GM18517 (cell line): ENCODE data around the gene RAB3IL1.
"Not testable (repeated sequence)": the region's sequence is repeated elsewhere in the genome, so short reads cannot be mapped to it uniquely, and the experiment has no call there.

Experiments
- ATAC-seq: cut with Tn5 transposase; IDR thresholded peaks from one replicate; pipeline ENCODE4 v1.9.1; 2021; ENCODE audit warnings: mild to moderate bottlenecking, moderate library complexity; ENCODE audit not compliant: unreplicated experiment

Gene RAB3IL1

DNA sequence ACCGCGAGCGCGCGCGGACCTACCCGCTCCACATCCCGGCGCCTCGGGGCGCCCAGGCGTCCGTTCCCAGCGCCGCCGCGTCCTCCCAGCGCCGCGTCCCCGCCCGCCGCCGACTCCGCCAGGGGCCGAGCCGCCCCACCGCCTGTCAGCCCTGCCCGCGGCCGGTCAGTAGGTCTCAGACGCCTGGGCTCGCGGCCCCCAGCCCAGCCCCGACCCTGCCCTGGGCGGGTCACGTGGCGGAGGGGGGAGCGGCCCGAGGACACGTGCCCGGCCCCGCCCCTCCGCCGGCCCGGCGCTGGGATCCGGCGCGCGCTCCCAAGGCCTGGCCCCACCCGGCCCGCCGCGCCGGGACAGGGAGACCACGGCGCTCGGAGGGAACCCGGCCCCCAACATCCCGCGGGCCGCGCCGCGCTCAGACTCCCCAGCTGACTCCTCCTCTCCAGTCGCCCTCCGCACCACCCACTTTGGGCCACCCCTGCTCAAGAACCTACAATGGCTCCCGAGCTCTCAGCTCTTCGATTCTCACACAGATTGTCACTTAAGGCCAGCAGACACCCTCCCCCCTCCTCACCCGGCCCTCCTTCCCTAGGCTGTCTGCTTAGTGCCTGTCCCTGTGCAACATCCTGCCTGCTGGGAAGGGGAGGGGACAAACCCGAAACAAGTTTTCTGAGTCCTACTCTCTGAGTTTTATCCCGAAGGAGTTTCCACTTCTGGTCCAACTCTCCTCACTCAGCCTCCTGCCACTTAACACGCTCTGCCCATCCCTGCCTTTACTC is at the start of gene RAB3IL1:
TSS of gene RAB3IL1 (minus strand) at position 233 of the 776 bp plus-strand sequence. CDS start at position 34, 199 bp downstream.
- no peak for ATAC-seq

- ATAC-seq = no peak
Observed at GRCh38 chr11:61966734-61967115, 49.4 kb upstream of the RAB3IL1 start.

GRCh38 chr11:61964666-61965271 is 47.4 kb upstream of the RAB3IL1 start:
- ATAC-seq = not testable (repeated sequence)

- no peak for ATAC-seq
Observed at GRCh38 chr11:61964058-61964665, 46.8 kb upstream of the RAB3IL1 start.

GRCh38 chr11:61963282-61964057 is 46.1 kb upstream of the RAB3IL1 start:
- ATAC-seq = no peak

GRCh38 chr11:61963016-61963281 is 45.6 kb upstream of the RAB3IL1 start:
- ATAC-seq = no peak

GRCh38 chr11:61962213-61963015 is 45.0 kb upstream of the RAB3IL1 start:
- no peak for ATAC-seq

- ATAC-seq = no peak
Observed at GRCh38 chr11:61961570-61962212, 44.3 kb upstream of the RAB3IL1 start.

- ATAC-seq = no peak
Observed at GRCh38 chr11:61960532-61960931, 43.2 kb upstream of the RAB3IL1 start.

DNA sequence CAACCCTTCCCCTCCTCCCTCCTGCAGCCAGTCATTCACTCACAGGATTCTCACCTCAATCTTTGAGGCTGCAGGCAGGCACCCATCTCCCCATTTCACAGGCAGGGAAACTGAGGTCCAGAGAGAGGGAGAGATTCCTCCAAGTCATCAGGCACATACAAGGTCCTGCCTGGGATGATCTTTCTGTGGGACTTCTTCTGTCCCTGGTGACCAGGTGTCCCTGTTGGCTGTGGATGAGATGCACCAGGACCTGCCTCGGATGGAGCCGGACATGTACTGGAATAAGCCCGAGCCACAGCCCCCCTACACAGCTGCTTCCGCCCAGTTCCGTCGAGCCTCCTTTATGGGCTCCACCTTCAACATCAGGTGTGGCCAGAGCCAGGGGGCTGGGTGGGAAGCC is 42.3 kb upstream of the RAB3IL1 start:
- no peak for ATAC-seq

GRCh38 chr11:61959114-61959513 is 41.7 kb upstream of the RAB3IL1 start:
- no peak for ATAC-seq

- ATAC-seq = no peak
Observed at GRCh38 chr11:61958590-61958989, 41.2 kb upstream of the RAB3IL1 start.

DNA sequence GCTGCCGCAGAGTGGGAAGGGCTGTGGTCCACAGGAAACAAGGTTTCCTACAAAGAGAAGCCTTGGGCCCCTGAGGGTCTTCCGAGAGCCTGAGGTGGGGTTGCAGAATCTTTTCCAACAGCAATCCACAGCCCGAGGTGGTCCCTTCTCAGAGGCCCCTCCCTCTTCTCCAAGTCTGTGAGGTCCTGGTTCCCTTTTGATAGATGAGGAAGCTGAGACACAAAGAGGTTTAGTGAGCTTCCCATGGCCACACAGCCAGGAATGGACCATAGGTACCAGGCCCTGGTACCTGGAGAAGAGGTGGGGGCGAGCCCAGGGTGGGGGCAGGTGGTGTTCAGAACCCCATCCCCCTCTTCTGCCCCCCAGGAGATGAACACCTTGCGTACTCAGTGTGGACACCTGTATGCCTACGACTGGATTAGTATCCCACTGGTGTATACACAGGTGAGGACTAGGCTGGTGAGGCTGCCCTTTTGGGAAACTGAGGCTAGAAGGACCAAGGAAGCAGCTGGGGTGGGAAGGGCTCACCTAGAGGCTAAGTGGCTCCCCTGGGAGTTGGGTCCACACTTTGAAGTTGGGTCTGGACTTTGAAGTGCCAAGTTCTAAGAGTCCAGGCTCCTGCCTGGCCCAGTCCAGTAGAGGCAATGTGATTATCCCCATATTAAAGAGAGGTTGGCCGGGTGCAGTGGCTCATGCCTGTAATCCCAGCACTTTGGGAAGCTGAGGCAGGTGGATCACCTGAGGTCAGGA is 39.8 kb upstream of the RAB3IL1 start:
- ATAC-seq = no peak

DNA sequence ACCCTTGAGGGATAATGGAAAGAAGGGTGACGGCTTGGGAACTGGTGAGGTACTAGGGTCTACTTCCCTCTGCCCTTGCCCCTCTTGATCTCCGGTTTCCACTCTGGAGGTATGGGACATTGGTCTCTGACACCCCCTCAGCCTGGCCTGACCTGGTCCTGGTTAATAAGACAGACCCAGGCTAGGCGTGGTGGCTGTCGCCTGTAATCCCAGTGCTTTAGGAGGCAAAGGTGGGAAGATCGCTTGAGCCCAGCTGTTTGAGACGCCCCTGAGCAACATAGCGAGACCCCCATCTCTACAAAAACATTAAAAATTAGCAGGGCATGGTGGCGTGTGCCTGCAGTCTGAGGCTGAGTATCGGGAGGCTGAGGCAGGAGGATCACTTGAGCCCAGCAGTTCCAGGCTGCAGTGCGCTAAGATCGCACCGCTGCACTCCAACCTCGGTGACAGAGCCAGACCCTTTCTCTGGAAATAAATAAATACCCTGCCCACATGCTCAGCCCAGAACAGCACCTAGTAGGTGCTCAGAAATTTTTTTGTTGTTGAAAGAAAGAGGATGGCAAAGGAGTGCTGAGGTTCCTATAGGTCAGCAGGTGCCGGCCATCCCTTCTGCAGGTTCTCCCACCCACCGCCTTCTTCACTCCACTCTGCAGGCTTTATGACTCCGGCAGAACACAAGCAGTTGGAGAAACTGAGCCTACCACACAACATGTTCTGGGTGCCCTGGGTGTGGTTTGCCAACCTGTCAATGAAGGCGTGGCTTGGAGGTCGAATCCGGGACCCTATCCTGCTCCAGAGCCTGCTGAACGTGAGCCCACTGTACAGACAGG is 39.0 kb upstream of the RAB3IL1 start:
- ATAC-seq = no peak

GRCh38 chr11:61955422-61956135 is 38.2 kb upstream of the RAB3IL1 start:
- ATAC-seq = no peak

- ATAC-seq = no peak
Observed at GRCh38 chr11:61954851-61955421, 37.6 kb upstream of the RAB3IL1 start.

GRCh38 chr11:61954106-61954850 is 36.9 kb upstream of the RAB3IL1 start:
- no peak for ATAC-seq
